Measurements from ENCODE around the gene MMAB. TPM values are rescaled to one million over a fixed set of nuclear protein-coding genes. Genes with fewer than 3 reads are reported as not detected.

MMAB gene
- total RNA-seq, 1 experiment from 2014 or later: 24.3 TPM

GRCh38 chr12:109589240-109589590 is 15.9 kb upstream of the MMAB start:
- H3K79me1 ChIP-seq (ENCODE audit: insufficient read depth, low read depth, low read length, poor library complexity, severe bottlenecking): no peaks in the 10 kb centered on the region
- H2BK15ac ChIP-seq (ENCODE audit: low read depth, low read length): no peak overlapping the region
- Mint-ChIP-seq H3K27ac (peak overlapping the region in 1 of 3 experiments; percentile 45; a peak in 1 of 7 replicates), H3K4me1 (no peaks in the 10 kb centered on the region), H3K9me3 (no peaks in the 10 kb centered on the region), H3K36me3 (ENCODE audit: insufficient read depth in 1 of 3, low read depth in 3 of 3) (peaks cover 5 to 33% (median 30%) of the 10 kb centered on the region in 3 experiments; a peak in 5 of 7 replicates), H3K27me3 (ENCODE audit: low read depth) (no peaks in the 10 kb centered on the region), H3K4me3 (no peak overlapping the region)
- no peak overlapping the region for H2BK5ac ChIP-seq (ENCODE audit: insufficient read length, low read length)
- H3K18ac ChIP-seq (ENCODE audit: insufficient read length, low read depth, low read length): no peak overlapping the region
- H3K4me2 ChIP-seq (ENCODE audit: insufficient read depth, insufficient read length, low read length): no peak overlapping the region
- no peak for DNase-seq
- H3K4me1 ChIP-seq (ENCODE audit: insufficient read depth, low read length): no peaks in the 10 kb centered on the region
- H3K23me2 ChIP-seq (ENCODE audit: insufficient read length, low read depth, low read length, poor library complexity, severe bottlenecking): no peaks in the 10 kb centered on the region
- no peaks in the 10 kb centered on the region for H3K9me3 ChIP-seq (ENCODE audit: control insufficient read depth, low read depth, low read length)
- H3K9ac ChIP-seq (ENCODE audit: extremely low read depth, insufficient read length, low read length): no peak overlapping the region
- no peak overlapping the region for H2AK5ac ChIP-seq (ENCODE audit: insufficient read length, low read length)
- no peak overlapping the region for H3K27ac ChIP-seq (ENCODE audit: insufficient read length, low read depth, low read length)
- no peak overlapping the region for H4K91ac ChIP-seq (ENCODE audit: insufficient read length, low read depth, low read length)
- H2BK12ac ChIP-seq (ENCODE audit: insufficient read length, low read depth, low read length): no peak overlapping the region
- H3K27me3 ChIP-seq (ENCODE audit: insufficient read depth, low read length): no peaks in the 10 kb centered on the region
- WGBS (ENCODE audit: extremely low coverage, insufficient read length, low lambda C conversion rate): no CpG with 5 or more reads among the region's 7 CpGs
- H3K14ac ChIP-seq (ENCODE audit: insufficient read depth, low read length): no peak overlapping the region
- no peak overlapping the region for H2BK120ac ChIP-seq (ENCODE audit: low read depth, low read length, poor library complexity, severe bottlenecking)
- no peaks in the 10 kb centered on the region for H3K79me2 ChIP-seq (ENCODE audit: insufficient read depth, low read length)
- TF ChIP-seq CTCF (conservative IDR thresholded peaks at IDR 0.05): no peak
- no peak overlapping the region for H2AFZ ChIP-seq (ENCODE audit: low read length)
- H2BK20ac ChIP-seq (ENCODE audit: low read depth, low read length, poor library complexity, severe bottlenecking): no peak overlapping the region
- no peak overlapping the region for H3K56ac ChIP-seq (ENCODE audit: insufficient read length, low read depth, low read length)
- no peak overlapping the region for H3T11ph ChIP-seq (ENCODE audit: low read length)
- no peak overlapping the region for H3K4ac ChIP-seq (ENCODE audit: low read depth, low read length)
- H4K20me1 ChIP-seq (ENCODE audit: control insufficient read depth, insufficient read depth, insufficient read length): no peaks in the 10 kb centered on the region
- no peak overlapping the region for H4K5ac ChIP-seq (ENCODE audit: insufficient read length, low read depth, low read length)
- H4K8ac ChIP-seq (replicated peaks; ENCODE audit: insufficient read length, low read depth, low read length): no peak overlapping the region
- H3K23ac ChIP-seq (ENCODE audit: insufficient read length, low read depth, low read length): no peak overlapping the region
